C4-2B (cell line): ENCODE measurements around the gene PCIF1.

Source experiments
- H3K27ac ChIP-seq: fragments of 450-650 bp; 2 replicates; pipeline ENCODE4 v1.5.1; 2017
- CTCF ChIP-seq: fragments of 450-650 bp; conservative IDR thresholded peaks from 2 replicates; pipeline ENCODE4 v1.5.1; 2017; ENCODE audit warnings: mild to moderate bottlenecking
- ZFX ChIP-seq: fragments of 450-650 bp; IDR thresholded peaks from 2 replicates; pipeline ENCODE4 v1.6.1; 2017

PCIF1 gene

GRCh38 chr20:45917790-45918141, 16.7 kb upstream of the PCIF1 start:
- no peak overlapping the region for H3K27ac ChIP-seq
- no peak for TF ChIP-seq ZFX
- no peak for TF ChIP-seq CTCF

- H3K27ac ChIP-seq: no peak overlapping the region
- TF ChIP-seq ZFX (no peak), CTCF (no peak)
Observed at GRCh38 chr20:45918182-45918737, 16.2 kb upstream of the PCIF1 start.

DNA sequence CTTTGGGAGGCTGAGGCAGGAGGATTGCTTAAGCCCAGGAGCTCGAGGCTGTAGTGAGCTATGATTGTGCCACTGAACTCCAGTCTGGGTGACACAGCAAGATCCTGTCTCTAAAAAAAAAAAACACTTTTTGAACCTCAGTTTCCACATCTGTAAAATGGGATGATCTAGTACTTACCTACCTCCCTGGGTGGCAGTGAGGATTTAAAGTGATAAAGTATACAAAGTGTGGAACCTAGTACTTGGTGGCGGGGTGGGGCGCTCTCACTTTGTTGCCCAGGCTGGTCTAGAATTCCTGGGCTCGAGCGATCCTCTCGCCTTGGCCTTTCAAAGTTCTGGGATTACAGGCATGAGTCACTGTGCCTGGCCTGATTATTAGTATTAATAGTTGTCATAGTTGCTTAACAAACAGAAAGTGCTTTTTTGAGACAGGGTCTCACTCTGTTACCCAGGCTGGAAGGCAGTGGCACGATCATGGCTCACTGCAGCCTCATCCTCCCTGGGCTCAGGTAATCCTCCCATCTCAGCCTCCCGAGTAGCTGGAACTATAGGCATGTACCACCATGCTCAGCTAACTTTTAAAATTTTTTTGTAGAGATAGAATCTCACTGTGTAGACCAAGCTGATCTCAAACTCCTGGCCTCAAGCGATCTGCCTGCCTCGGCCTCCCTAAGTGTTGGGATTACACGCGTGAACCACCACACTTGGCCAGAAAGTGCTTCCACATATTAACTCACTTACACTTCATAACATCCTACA, 15.5 kb upstream of the PCIF1 start:
- no peak overlapping the region for H3K27ac ChIP-seq
- TF ChIP-seq CTCF (no peak), ZFX (no peak)

GRCh38 chr20:45919542-45920399, 14.7 kb upstream of the PCIF1 start:
- H3K27ac ChIP-seq: 0 out of 2 replicates have a peak overlapping the region, but pooled peaks have one; percentile 2
- TF ChIP-seq ZFX (no peak), CTCF (no peak)

DNA sequence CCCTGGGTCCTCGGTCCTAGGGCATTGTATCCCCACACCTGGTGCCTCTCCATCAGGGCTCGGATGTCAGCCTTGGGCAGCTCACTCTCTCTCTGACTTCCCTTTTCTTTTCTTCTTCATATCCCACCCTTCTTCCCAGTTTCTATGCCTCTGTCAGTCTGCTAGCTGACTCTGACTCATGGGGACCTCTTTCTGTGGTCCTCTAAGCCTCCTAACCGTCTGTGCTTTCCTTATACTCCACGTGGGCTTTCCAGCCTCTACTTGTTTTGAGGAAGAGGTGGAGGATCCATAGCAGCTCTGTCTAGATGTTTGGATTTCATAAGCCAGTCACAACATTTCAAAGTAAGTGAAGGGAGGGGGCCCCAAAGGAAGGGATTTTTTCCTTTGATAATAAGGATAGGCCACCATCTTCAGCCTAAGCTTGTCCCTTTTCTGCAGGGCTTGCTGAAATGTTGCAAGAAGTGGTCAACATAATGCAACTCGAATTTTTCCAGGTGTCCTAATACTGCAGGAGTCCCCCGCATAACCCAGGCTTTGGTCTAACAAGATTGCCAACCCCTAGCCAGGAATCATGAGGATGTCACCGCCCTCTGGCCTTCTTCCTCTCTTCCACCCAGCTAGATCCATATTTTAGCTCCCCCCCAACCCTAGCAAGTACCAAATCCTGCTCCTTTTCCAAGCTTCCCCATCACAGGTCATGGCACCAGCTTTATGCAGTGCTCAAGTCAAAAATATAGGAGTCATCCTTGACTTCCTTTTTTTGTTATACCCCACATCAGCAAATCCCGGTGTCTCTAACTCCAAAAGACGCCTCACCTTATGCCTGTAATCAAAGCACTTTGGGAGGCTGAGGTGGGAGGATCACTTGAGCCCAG, 13.8 kb upstream of the PCIF1 start:
- no peak overlapping the region for H3K27ac ChIP-seq
- TF ChIP-seq CTCF: no peak
- TF ChIP-seq ZFX: no peak

DNA sequence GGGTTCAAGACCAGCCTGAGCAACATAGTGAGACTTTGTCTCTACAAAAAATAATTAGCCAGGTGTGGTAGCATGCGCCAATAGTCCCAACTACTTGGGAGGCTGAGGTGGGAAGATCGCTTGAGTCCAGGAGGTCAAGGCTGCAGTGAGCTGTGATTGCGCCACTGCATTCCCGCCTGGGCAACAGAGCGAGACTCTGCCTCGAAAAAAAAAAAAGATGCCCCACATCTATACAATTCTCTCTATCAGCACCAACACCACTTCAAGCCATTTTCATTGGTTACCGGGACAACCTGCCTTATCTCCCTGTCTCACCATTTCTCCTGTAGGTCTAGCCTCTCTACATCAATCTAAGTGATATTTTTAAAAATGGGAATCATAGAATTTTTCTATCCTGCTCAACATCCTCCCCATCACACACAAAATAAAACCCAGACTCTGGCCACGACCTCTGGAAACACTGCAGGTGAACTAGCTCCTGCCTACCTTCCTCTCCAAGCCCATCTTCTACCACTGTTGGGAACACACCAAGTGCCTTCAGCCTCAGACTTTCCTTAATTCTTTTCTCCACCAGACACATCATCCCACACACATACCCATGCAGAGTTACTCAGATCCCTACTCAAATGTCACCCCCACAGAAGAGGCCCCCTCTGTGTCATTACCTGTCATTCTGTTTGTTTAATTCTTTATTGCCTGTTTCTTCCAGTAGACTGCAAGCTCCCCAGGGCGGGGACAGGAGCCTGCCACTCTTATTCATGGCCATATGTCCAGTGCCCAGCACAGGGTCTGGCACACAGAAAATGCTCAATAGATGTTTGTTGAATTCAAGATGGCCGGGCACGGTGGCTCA, 12.9 kb upstream of the PCIF1 start:
- H3K27ac ChIP-seq: no peak overlapping the region
- TF ChIP-seq CTCF: no peak
- no peak for TF ChIP-seq ZFX
